Neural crest cell (in vitro differentiated cells): ENCODE data around the gene CNTN4. TPM values are rescaled to one million over a fixed set of nuclear protein-coding genes. Genes with fewer than 3 reads are reported as not detected.
"Not testable (repeated sequence)": the region's sequence is repeated elsewhere in the genome, so short reads cannot be mapped to it uniquely, and the experiment has no call there.

Experiments used
- DNase-seq: peaks from one replicate; pipeline ENCODE4 v3.0.0; 2021; ENCODE audit warnings: low read depth, mixed read lengths, low spot score
- H3K27ac Mint-ChIP-seq: one replicate; pipeline ENCODE4 v1.8.0; 2021; ENCODE audit warnings: mild to moderate bottlenecking, mixed read lengths; ENCODE audit not compliant: unreplicated experiment
- H3K27me3 Mint-ChIP-seq: 2 replicates; pipeline ENCODE4 v1.8.0; 2021; ENCODE audit warnings: low read depth, mild to moderate bottlenecking, mixed read lengths
- H3K36me3 Mint-ChIP-seq: 2 replicates; pipeline ENCODE4 v1.8.0; 2021; ENCODE audit warnings: low read depth, mild to moderate bottlenecking, mixed read lengths
- H3K4me1 Mint-ChIP-seq: 2 replicates; pipeline ENCODE4 v1.8.0; 2021; ENCODE audit warnings: mixed read lengths
- H3K4me3 Mint-ChIP-seq: one replicate; pipeline ENCODE4 v1.8.0; 2021; ENCODE audit warnings: mild to moderate bottlenecking, mixed read lengths
- H3K9me3 Mint-ChIP-seq: 2 replicates; pipeline ENCODE4 v1.8.0; 2021; ENCODE audit warnings: mixed read lengths
- total RNA-seq: library from RNA; stranded (reverse); gene quantifications from 2 replicates; pipeline ENCODE4 v1.2.1, GENCODE V29; 2021
- TF ChIP-seq, protein P1 (sequence below): fragments of 200-600 bp; sonication (generic); conservative IDR thresholded peaks from 2 replicates; pipeline ENCODE4 v1.5.0; 2021; ENCODE audit warnings: antibody characterized with exemption, mild to moderate bottlenecking

The CNTN4 gene
- total RNA-seq, 1 donor from 2014 or later, result 2.9 TPM

DNA sequence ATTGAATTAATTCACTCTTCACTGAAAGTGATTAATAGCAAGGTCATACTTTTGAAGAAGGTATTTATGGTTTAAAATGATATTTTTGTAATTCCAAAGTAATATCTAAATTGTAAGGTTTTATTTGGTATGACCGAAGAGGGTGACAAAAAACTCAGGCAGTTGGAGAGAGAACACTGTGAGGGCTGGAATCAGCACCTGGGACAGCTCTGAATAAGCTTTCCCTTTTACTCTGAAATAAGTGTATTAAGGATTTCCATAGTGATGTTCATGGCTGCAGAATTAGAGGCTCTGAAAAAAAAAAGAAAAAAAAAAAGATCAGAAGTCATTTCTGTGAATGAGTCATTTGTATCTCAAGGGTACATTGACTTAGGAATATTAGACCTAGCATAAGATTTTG lies 712.1 kb downstream of the CNTN4 start:
- no peaks in the 10 kb centered on the region for H3K9me3 Mint-ChIP-seq
- no peaks in the 10 kb centered on the region for H3K27me3 Mint-ChIP-seq
- no peak overlapping the region for H3K27ac Mint-ChIP-seq

GRCh38 chr3:2819571-2819970 lies 720.9 kb downstream of the CNTN4 start:
- no peak overlapping the region for H3K27ac Mint-ChIP-seq
- no peak for DNase-seq
- H3K36me3 Mint-ChIP-seq, result no peaks in the 10 kb centered on the region
- H3K27me3 Mint-ChIP-seq, result no peaks in the 10 kb centered on the region
- peaks cover 9% of the 10 kb centered on the region for H3K4me1 Mint-ChIP-seq
- H3K4me3 Mint-ChIP-seq, result no peak overlapping the region
- H3K9me3 Mint-ChIP-seq, result no peaks in the 10 kb centered on the region
- TF ChIP-seq, protein P1, sequence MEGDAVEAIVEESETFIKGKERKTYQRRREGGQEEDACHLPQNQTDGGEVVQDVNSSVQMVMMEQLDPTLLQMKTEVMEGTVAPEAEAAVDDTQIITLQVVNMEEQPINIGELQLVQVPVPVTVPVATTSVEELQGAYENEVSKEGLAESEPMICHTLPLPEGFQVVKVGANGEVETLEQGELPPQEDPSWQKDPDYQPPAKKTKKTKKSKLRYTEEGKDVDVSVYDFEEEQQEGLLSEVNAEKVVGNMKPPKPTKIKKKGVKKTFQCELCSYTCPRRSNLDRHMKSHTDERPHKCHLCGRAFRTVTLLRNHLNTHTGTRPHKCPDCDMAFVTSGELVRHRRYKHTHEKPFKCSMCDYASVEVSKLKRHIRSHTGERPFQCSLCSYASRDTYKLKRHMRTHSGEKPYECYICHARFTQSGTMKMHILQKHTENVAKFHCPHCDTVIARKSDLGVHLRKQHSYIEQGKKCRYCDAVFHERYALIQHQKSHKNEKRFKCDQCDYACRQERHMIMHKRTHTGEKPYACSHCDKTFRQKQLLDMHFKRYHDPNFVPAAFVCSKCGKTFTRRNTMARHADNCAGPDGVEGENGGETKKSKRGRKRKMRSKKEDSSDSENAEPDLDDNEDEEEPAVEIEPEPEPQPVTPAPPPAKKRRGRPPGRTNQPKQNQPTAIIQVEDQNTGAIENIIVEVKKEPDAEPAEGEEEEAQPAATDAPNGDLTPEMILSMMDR, result no peak

More for the DNA sequence above, 712.1 kb downstream of the CNTN4 start:
- no peak overlapping the region for H3K4me3 Mint-ChIP-seq
- no peaks in the 10 kb centered on the region for H3K4me1 Mint-ChIP-seq
- TF ChIP-seq, protein P1, result no peak
- no peak for DNase-seq
- H3K36me3 Mint-ChIP-seq, result no peaks in the 10 kb centered on the region

DNA sequence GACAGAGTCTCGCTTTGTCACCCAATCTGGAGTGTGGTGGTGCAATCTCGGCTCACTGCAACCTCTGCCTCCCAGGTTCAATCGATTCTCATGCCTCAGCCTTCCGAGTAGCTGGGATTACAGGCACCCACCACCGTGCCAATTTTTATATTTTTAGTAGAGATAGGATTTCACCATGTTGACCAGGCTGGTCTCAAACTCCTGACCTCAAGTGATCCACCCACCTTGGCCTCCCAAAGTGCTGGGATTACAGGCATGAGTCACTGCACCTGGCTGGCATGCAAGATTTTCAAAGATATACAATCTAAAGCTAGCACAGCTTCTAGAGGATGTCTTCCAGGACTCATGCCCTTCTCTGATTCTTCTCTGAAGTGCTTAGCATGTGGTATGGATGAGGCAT lies 722.3 kb downstream of the CNTN4 start:
- H3K27me3 Mint-ChIP-seq, H3K9me3 Mint-ChIP-seq, H3K36me3 Mint-ChIP-seq, H3K4me1 Mint-ChIP-seq, H3K4me3 Mint-ChIP-seq, DNase-seq, H3K27ac Mint-ChIP-seq: not testable (repeated sequence)

DNA sequence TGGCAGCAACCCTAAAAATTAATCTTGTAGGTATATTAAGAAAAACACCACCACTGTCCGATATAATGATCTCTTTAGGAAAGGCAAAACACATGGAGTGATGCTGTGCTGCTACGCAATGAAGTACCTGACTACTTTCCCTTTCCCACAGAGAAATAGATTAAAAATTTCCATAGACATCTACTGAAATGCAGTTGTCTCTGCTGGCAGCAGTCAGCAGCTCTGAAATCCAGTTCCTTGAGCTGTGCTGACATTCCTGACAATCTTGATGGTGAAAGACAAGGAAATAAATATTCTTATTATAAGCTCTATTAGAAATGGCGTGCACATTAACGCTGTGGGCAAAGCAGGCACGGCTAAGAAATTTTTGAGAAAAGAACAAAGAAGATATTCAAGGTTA lies 723.9 kb downstream of the CNTN4 start:
- no peaks in the 10 kb centered on the region for H3K36me3 Mint-ChIP-seq
- H3K27me3 Mint-ChIP-seq, result no peaks in the 10 kb centered on the region
- no peak overlapping the region for H3K27ac Mint-ChIP-seq
- TF ChIP-seq, protein P1, result no peak
- H3K9me3 Mint-ChIP-seq, result no peaks in the 10 kb centered on the region
- no peak overlapping the region for H3K4me3 Mint-ChIP-seq
- H3K4me1 Mint-ChIP-seq, result peaks cover 9% of the 10 kb centered on the region
- no peak for DNase-seq

- H3K27ac Mint-ChIP-seq, result no peak overlapping the region
- H3K36me3 Mint-ChIP-seq, result no peaks in the 10 kb centered on the region
- H3K27me3 Mint-ChIP-seq, result no peaks in the 10 kb centered on the region
- DNase-seq, result no peak
- H3K4me1 Mint-ChIP-seq, result peaks cover 9% of the 10 kb centered on the region
- TF ChIP-seq, protein P1, result no peak
- H3K4me3 Mint-ChIP-seq, result no peak overlapping the region
- H3K9me3 Mint-ChIP-seq, result no peaks in the 10 kb centered on the region
Measured at GRCh38 chr3:2823031-2823430, 724.4 kb downstream of the CNTN4 start.

DNA sequence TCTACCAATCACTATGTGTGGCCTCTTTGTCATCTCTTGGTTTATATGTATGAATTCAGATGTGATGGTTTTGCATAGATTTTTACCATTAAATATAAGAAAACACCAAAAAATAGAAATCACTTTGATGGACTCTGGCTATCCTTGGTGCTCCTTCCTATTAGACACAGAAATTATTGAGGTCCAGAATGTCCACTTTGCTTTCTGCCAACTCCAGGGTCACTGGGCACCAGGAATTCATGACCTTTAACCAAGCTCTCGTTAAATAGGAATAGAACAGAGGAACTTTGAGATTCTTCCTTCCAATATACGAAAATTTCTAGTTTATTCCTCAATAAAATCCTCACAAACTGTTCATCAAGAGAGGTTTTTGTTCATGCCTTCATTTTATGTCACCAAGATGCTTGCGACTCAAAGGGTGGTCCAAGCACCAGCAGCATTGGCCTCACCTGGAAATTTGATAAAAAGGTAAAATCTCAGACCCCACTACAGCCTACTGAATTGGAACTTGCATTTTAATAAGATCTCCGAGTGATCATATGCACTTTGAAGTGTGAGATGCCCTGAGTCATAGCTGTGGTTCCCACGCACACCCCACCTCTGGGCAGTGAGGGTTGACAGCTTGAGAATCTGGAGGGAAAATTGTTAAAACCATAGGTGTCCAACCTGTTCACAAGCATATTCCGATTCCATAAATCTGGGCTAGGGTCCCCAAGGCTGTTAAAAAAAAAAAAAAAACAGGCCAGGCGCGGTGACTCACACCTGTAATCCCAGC lies 725.0 kb downstream of the CNTN4 start:
- no peak overlapping the region for H3K4me3 Mint-ChIP-seq
- DNase-seq, result no peak
- H3K4me1 Mint-ChIP-seq, result peaks cover 9% of the 10 kb centered on the region
- no peaks in the 10 kb centered on the region for H3K9me3 Mint-ChIP-seq
- no peaks in the 10 kb centered on the region for H3K36me3 Mint-ChIP-seq
- H3K27ac Mint-ChIP-seq, result no peak overlapping the region
- TF ChIP-seq, protein P1, result no peak
- H3K27me3 Mint-ChIP-seq, result no peaks in the 10 kb centered on the region
